GM21619 (cell line): Measurements from ENCODE around the gene XIRP2.
"Not testable (repeated sequence)": the region's sequence is repeated elsewhere in the genome, so short reads cannot be mapped to it uniquely, and the experiment has no call there.

Experiments used
- ATAC-seq: cut with Tn5 transposase; IDR thresholded peaks from one replicate; pipeline ENCODE4 v1.9.1; 2021; ENCODE audit not compliant: unreplicated experiment

XIRP2 gene

DNA sequence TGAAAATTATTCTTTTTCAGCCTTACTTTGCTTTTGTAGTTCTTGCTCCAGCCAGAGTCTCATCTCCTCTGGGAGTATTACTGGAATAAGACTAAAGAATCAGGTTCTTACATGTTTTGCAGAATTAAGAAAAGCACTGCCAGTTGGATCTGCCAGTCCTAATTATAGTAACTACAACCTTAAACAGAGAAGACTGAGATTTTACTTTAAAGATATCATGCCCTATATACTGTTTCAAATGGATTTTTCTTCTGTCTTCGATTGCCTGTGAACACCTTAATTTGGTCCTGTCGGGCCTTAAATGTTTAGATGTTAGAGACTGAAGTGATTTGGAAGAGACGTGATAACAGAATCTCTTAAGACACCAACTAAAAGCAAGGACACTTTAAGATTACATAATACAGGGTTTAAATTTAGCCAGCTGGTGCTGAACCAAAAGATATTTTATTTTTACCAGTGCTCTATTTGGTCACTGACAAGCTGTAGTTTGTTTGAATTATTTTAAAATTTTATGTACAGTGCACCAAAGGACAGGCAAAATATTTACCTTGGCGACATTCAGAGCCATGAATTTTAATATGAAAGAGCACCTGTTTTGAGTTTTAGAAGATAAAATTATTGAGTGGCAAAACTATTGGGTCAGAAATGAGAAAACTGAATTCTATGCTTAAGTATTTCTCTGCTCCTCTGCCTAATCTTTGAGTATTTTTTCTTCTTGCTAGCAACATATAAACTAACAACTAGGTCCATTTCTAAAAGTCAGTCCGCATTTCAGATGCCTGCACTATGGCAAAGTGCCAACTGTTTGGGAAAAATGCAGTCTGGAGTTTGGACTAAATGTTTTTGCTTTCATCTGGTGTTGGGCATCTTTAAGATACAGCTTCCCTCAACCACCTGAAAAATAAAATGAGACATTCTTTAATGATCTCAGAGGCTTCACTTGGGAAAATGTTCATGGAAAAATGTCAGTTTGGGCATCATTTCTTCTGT, 300.0 kb downstream of the XIRP2 start:
- ATAC-seq, result no peak

DNA sequence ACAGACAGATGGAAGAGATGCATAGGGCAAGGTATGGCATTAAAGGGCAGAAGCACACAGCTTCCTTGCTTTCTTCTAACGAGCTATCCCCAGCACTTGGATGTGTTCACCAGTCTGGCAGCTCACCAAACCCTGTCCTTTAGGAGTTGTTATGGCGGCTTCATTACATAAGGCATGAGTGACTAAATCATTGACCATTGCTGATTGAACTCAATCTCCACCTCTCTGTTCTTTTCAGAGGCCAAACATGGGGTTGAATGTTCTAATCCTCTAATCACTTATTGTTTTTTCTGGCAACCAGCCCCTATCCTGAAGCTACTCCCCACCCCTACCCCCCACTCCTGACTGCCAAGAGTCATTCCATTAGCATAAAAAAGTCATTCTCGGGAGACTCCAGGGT, 301.8 kb downstream of the XIRP2 start:
- ATAC-seq, result no peak

- no peak for ATAC-seq
Observed at GRCh38 chr2:167191588-167191987, 303.3 kb downstream of the XIRP2 start.

DNA sequence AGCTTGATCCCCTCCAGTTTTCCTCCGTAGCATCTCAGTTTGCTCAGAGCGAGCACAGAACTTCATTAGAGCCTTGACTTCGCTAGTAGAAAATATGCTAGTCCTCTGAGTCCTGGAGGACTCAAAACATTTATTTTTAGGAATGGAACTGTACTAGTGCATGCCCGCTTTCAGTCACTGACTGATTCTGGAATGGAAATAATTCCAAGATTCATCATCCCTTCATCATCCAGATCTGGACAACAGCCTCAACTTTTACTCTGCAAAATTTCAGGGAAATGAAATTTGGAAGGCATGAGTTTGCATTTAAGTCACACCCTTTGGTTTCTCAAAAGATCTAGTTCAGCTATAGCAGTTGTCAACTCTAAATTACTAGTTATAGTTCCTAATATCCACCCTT, 304.6 kb downstream of the XIRP2 start:
- no peak for ATAC-seq

- ATAC-seq, result no peak
Observed at GRCh38 chr2:167196461-167197252, 308.4 kb downstream of the XIRP2 start.

GRCh38 chr2:167198009-167198408, 309.7 kb downstream of the XIRP2 start:
- ATAC-seq, result no peak

DNA sequence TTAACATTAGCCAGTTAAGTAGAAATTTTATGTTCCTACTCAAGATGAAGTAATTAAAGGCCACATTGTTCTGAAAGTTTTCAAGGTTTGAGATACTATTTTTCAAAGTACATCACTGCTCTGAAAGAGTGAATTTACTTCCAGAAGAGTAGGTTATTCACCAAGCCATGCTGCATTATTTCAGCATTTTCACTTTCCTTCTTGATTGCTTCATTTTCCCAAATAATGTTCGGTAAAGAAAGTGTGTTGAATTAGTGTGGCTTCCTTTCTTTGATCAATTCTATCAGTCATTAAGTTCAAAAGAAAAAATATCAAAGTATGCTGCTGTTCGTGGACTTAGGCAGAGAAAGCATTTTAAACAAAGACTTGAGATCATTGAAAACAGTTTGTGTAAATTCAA, 310.3 kb downstream of the XIRP2 start:
- no peak for ATAC-seq

- ATAC-seq, result no peak
Observed at GRCh38 chr2:167200019-167200418, 311.7 kb downstream of the XIRP2 start.

DNA sequence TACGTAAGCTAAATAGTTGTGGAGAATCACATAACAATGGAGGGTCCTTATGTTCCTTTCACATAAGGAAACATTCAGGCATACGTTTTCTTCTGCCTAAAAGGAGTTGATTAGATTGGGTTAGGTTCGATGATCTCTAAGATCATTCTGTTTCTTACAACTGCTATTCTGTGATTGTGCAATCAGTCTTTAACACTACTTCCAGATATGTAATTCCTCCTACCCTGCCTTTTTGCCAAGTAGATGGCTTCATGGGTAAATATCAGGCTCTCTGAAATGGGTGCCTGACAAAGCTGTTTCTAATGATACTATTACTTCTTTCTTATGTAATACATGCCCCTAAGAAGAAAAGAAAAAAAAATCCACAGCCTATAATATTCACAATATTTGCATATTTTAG, 321.5 kb downstream of the XIRP2 start:
- ATAC-seq, result no peak

GRCh38 chr2:167212014-167212648, 323.9 kb downstream of the XIRP2 start:
- peak; percentile 93 for ATAC-seq

DNA sequence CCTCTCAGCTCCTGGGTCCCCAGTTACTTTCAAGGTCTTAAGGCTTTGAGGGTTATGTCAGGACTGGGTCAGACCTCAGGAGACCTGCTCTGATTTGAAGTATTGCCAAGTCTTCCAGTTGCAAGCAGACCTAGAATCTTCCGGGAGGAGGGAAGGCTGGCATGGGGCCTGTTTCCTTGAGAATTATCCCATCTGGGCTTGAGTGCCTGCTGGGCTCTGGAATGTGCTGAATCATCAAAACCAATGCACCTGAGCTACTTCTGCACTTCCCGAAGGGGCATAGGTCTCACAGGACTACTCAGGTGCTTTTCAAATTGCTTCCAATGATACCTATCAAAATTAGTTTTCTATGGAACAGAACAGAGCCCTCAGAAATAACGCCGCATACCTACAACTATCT, 327.3 kb downstream of the XIRP2 start:
- no peak for ATAC-seq

DNA sequence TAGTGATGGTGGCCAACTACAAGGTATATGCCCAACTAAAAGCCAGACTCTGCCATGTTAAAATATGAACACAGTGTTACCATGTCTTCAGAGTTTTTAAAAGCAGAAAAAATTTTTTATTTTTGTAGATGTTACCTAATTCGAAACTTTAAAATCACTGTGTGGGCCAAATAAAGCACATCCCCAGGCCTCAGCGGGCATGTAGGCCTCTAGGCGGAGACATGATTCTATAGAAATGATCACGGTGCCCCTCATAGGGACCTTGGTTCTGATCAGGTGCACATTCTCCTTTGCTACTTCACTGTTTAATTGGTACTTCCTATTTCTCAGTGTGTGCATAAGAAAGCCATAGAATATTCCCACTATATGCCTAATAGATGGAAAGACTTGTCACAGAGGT, 349.2 kb downstream of the XIRP2 start:
- ATAC-seq, result no peak

GRCh38 chr2:167240671-167241070, 352.4 kb downstream of the XIRP2 start:
- ATAC-seq, result no peak

GRCh38 chr2:167249197-167249596, 360.9 kb downstream of the XIRP2 start:
- ATAC-seq, result no peak

DNA sequence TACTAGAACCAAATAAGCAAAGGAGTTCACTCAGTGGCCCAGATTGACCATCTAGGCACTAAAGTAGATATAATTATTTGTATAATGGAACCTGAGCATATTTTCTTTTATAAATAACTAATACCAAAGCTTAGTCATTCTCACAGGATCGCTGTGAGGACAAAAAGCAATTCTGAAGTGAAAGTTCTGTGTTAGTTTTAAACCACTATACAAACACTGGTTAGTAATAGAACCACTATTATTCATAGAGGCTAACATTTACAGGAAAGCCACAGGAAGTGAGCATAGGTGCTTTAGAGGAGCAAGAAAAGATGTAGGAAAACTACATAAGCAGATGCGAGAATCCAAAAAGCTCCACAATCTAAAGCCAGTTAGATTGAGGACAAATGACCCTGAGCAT, 364.7 kb downstream of the XIRP2 start:
- ATAC-seq, result no peak

GRCh38 chr2:167254721-167255120, 366.4 kb downstream of the XIRP2 start:
- ATAC-seq, result no peak

DNA sequence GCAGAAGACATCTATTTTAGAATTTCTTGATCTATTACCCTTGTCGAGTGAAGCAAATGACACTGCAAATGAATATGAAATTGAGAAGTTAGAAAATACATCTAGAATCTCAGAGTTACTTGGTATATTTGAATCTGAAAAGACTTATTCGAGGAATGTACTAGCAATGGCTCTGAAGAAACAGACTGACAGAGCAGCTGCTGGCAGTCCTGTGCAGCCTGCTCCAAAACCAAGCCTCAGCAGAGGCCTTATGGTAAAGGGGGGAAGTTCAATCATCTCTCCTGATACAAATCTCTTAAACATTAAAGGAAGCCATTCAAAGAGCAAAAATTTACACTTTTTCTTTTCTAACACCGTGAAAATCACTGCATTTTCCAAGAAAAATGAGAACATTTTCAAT, 370.4 kb downstream of the XIRP2 start:
- ATAC-seq, result no peak

GRCh38 chr2:167264380-167264779, 376.1 kb downstream of the XIRP2 start:
- ATAC-seq, result no peak

DNA sequence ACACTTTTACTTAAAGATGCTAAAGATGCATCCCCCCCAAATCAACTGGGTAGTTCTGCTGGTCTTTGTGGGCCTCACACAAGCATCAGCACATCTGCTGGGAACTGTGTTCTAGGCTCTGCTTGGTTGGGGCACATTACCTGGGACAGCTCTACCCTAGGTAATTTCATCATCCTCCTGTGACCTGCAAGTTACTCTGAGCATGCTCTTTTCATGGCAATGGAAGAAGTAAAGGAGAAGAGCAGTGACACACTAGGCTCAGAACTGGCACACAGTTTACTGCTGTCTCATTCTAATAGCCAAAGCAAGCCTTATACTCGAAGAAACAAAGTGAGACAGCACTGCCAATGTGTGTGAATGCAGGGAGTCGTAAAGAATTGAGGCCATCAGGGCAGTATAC, 376.7 kb downstream of the XIRP2 start:
- ATAC-seq, result no peak

DNA sequence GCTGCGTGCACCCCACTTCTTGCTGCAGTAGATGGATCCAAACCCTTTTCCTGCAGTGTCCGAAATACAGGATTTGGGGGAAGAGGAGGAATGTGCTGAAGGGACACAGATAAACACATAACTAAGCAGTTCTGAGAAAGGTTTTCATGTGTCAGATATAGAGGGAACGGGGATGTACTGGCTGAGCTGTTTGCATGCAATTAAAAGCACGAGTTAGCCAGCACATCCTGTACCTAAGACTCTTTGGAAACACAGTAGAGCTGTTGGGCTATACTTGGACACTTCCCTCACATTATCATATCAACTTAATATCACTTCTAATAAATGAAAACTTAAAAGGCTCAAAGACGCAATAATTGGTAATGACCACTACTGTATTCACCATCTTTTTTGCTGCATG, 377.4 kb downstream of the XIRP2 start:
- ATAC-seq, result no peak

DNA sequence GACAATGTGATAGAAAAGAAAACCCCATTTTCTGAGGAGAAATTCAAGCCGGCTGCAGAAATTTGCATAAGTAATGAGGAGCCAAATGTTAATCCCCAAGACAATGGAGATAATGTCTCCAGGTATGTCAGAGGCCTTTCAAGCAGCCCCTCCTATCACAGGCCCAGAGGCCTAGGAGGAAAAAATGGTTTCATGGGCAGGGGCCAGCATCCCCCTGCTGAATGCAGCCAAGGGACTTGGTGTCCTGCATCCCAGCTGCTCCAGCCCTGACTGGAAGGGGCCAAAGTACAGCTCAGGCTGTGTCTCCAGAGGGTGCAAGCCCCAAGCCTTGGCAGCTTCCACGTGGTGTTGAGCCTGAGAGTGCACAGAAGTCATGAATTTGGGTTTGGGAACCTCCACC, 380.0 kb downstream of the XIRP2 start:
- not testable (repeated sequence) for ATAC-seq

DNA sequence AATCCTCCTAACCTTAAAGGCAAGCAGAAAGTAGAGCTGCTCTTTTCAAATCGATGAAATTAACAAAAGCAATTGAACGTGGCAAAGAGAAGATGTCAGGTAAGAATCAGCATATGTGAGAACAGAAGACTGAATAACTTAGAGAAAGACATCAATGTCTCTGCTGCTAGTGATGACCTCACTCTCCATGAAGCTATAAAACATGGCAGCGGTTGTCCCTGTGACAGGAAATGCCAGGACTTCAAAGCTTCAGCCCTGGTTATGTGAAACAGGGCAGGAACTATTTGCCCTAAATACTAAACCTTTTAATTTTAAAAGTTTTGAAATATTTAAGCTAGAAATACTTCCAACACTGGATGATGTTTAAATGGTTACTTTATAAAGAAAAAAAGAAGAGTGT, 383.7 kb downstream of the XIRP2 start:
- ATAC-seq, result no peak
